NCI-H2171 (cell line): ENCODE results near the gene KCTD8.
"Not testable (repeated sequence)": the region's sequence is repeated elsewhere in the genome, so short reads cannot be mapped to it uniquely, and the experiment has no call there.

Source experiments
- DNase-seq: peaks from one replicate; lab custom pipeline; 2025; lab: John Stamatoyannopoulos, UW

The KCTD8 gene

DNA sequence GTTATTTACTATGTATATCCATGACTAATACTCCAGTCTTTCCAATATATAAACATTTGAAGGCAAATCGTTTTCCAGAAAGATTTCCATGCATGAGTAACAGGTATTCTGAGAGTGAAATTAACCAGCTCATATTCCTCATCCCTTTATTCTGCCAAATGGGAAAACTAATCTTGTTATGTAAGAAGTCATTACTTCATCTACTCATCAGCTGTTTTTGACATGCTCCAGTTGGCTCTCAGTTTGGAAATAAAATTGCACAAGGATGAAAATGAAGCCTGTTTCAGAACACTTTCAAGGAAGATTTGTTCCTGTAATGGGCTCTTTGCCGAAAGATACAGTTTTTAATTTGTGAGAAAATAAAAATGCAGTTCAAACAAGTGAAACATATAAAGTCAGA is 121.9 kb downstream of the KCTD8 start:
- DNase-seq, result no peak

DNA sequence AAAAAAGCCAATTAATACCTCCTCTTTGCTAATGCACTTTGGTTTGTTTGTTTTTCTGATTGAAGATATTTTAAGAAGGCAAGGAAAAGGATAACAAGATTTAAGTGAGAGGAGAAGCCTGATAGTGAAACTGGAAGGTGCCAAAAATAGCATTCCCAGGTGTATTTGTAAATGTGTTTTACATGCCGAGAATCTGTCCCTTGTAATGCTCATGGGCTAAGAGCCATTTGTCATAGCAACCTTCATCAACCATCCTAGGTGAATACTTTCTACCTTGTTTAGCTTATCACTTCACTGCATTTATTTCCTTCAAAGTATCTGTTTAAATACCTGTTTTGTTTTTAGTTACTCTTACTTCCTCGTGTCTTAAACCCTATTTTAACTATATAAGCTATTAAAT is 127.8 kb downstream of the KCTD8 start:
- DNase-seq, result no peak

DNA sequence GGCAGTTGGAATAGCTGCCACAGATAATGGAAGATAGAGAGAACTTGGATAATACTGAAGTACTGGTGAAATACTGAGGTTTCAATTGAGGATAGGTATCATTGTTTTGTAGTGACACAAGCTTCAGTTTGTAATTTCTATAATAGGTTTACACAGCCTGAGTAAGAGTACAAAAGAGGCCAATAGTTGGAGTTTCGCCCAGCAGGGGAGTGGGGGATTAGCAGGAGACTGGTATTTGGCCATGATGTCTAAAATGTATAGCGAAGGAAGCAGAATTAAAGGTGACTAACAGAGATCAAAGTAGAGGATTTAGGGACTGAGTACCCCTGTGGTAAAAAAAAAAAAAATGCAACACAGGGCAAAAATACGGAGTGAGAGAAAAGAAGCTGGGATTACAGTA is 129.5 kb downstream of the KCTD8 start:
- DNase-seq, result no peak

DNA sequence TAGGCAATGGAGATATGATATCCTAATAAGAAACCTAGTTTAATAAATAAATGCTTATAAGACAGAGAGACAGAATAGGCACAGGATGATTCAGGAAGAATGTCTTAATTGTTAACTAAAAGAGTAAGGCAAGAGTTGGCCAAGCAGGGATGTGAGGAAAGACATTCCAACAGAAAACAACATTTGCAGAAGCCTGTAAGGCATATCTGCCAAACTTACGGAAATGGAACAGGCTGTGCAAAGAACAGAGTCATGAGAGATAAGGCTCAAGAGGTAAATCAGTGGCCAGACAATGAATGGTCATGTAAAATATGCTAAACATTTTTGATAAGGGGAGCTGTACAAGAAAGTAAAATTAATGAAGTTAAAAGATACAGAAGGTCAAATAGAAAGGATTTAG is 134.9 kb downstream of the KCTD8 start:
- no peak for DNase-seq

DNA sequence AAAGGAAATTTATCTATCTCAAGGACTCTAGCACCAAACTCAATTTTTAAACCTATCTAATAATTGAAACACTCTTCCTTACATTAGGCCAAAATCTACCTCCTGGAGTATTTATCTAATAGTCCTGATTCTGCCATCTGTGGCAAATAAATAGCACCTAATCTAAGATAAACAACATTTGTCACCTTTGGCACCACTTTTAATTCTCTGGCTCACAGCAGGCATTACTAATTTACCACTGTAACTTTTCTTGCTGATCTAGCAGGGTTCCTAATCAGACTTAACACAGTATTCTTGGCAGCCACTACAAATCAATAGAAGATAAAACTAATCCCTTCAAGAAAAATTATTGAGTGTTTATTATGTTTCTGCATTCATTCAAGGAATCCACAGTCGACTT is 161.1 kb downstream of the KCTD8 start:
- DNase-seq, result no peak

DNA sequence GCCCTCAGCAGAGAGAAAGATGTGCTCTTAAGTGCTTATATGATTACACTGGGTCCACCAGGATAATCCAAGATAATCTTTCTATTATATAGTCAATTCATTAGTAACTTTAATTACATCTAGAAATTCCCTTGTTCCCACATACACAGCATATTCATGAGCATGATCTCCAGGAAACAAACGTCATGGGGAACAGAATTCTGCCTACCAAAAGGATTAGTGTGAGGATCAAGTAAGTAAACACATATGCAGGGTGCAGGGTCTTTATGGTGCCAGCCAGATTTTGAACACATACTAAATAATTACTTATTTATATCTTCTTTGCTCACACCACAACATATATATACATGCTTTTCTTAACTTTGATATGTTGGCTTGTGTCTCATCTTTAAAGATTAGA is 169.1 kb downstream of the KCTD8 start:
- no peak for DNase-seq

DNA sequence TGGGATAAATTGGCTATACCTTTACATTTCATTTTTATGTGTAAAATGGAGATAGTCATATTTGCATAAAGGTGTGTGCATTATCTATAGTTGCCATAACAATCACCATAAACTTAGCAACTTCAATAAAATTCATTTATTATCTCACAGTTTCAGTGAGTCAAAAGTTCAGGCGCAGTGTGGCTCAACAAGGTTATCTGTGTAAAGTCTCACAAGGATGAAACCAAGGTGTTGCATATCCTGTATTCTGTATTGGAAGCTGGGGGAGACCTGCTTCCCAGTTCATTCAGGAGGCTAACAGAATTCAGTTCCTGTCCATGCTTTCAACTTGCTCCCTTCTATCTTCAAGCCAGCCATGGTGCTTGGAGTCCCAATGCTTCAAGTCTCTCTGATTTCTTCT is 169.5 kb downstream of the KCTD8 start:
- no peak for DNase-seq

DNA sequence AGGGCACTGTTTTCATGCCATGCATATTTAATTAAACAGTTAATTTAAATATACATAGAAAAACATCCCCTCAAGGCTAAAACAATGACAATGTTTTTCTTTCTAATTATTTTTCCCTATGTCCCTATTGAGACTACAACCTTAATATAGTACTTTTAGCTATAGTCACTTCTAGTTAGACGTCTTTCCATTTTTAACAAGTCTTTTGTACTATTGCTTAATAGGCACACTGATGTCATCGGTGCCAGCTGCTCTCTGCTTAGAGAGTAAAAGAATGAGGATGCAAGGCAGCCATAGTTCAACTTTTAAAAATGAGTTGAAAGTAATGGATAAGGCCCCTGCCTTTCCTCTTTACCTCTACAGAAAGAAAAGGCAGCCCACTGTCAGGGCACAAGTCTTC is 191.1 kb downstream of the KCTD8 start:
- DNase-seq, result no peak

DNA sequence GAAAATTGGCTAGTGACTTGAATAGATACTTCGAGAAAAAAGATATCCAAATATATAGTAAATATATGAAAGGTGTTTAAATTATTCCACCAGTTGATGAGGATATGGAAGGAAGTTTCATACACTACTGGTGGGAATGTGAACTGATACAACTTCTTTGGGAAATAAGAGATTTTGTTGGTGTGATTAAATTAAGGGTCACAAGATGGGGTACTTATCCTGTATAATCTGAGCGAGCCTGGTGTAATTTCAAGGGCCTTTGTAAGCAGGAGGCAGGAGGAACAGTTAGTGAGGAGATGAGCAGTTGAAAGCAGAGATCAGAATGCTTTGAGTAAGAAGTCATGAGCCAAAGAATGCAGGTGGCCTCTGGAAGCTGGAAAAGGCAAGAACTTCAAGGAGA is 192.2 kb downstream of the KCTD8 start:
- no peak for DNase-seq

DNA sequence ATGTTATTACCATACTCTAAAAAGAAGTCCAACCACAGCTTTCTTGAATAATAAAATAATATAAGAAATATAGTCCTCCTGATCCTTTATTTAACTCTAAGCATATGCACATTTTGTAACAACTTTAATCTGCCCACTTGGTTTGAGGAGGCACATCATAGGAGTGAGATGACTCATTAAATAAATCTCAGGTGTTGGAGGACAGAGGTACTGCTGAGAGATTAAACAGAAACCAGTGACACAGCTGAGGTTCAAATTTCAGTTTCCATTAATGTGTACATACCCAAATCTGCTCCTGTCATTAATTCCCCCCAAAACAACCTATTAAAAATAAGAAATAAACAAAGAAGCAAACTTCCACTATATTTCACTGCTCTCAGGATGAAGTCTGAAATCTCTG is 211.0 kb downstream of the KCTD8 start:
- DNase-seq, result no peak

DNA sequence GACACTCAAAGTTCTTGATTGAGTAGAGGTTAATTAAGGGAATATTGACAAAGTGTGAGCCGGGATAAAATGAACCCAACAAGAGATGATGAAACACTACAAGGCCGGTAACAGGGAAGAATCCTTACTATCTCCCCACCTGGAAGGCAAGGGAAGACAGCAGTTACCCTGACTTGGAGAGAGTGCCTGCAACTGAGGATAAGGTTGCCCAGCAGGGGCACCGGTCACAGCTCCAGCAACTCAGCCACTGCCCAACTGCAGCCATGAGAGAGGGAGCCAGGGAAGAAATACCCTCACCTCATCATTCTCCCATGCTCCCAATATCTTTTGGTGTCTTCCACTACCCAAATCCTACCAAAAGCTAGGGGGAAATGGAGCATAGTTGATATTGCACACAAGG is 212.7 kb downstream of the KCTD8 start:
- DNase-seq, result no peak

DNA sequence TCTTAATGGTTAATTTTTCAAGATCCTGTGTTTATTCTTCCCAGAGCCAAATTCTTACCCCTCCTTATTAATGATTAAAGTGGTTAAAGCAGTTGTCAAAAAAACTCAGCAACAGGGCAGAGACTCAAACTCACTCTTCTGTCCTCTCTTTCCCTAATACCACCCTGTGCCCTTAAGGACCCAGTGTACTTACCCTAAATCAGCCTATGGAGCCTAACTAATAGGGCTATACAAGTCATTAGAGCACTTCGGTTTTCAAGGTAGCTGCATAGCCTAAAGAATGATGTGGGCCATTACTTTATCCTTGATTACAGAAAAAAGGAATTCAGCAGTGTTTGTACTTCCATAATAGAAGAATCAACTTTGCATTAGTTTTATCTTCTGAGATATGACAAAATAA is 216.3 kb downstream of the KCTD8 start:
- DNase-seq, result no peak

DNA sequence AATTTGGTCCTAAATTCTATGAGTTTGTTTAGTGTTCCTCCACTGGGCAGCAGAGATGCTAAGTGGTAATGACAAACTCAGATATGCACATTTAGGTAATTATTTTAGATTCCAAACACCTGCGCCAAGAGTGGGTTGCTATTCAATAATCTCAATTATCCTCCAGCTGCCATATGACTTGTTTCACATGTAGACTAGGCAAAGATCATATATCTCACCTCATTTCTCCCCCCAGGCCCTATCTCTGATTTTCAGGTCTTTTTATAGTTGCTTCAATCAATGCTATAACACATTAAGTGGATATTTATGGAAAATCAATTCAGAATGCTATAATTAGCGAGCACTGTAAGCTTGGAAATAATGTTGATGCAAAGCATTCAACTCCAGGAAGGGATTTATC is 217.6 kb downstream of the KCTD8 start:
- DNase-seq, result peak; percentile 1

DNA sequence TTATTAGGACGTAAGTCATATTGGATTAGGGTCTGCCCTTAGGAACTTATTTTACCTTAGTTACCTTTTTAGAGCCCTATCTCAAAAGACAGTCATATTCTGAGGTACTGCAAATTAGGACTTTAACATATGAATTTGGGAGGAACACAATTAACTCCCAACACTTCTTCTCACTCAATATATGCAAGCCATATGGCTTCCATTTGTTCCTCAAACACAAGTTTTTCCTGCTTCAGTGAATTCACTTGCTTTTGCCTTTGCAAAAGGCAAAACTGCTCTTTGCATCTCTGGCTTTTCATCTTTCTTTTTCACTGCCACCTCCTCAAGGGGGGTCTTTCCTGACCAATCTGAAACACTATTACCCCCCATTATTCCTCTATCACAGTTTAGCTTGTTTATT is 220.3 kb downstream of the KCTD8 start:
- no peak for DNase-seq

DNA sequence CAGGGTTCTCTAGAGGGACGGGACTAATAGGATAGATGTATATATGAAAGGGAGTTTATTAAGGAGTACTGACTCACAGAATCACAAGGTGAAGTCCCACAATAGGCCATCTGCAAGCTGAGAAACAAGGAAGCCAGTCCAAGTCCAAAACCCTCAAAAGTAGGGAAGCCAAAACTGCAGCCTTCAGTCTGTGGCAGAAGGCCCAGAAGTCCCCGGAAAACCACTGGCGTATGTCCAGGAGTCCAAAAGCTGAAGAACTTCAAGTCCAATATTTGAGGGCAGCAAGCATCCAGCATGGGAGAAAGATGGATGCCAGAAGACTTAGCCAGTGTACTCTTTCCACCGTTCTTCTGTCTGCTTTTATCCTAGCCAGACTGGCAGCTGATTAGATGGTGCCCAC is 227.2 kb downstream of the KCTD8 start:
- no peak for DNase-seq

DNA sequence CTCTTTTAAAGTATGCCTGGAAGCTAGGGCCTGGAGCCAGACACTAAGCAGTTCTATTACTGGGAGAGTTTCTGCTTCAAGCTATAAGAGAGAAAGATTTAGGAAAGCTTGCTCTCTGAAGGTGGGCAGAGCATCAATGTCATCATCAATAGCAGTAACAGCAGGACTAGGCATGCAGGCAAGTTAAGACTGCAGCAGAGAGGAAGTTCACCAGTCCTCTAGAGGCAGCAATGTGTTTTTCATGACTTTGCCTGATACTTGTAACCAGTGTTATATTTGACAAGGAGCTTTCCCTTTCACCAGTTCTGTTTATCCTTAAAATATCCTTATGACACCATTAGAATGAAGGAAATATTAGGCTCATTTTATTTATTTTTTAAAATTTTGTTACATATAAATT is 237.9 kb downstream of the KCTD8 start:
- DNase-seq, result no peak

DNA sequence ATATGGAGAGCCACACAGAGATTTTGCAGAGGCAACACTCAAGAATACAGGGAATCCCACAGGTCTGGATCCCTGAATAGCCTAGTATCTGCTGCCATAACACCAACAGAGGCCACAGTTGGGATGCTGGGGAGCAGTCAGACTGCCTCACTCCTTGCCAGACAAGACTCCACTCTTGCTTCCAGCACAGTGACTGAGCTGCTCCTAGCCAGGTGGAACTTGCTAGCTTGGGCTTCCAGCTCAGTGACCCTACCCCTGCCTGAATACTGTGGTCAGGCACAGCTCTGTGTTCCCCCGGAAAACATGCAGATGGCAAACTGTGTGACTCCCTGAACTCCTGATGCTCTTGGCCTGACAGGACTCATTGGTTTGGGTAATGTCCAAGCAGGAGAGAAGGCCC is 251.8 kb downstream of the KCTD8 start:
- no peak for DNase-seq

DNA sequence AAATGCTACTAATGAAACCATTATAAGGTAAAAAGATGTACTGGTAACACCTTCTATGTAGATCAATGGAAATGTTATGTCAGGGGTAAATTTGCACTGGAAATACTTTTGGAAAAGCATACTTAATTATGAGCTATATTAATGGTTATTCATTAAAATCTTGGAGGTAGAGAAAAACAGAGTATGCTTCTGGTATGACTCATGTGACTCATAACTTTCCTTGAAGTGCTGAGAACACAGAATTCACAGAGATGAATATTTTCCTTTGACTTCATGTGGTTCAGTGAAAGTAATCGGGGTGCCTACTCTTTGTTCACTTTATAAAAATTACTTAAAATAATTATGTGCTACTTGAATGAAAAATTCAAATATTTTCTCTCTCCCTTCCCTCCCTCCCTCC is 254.2 kb downstream of the KCTD8 start:
- DNase-seq, result no peak

DNA sequence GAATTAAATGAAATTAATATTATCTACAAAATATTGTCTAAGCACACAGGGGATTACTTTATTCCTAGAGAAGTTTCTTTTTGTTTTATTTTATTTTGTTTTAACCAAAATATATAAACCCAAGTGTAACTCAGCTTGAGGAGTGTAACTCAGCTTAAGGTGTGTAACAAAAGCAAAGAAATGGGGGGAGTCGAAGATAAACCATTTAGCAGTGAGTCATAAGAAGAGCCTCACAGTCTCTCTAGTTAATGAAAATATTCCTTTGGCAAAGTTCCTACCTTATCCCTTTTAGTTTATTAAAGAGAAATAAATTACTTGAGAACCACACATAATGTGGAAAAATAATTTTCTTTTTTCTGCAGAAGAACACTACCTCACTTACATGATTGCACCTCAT is 261.8 kb downstream of the KCTD8 start:
- no peak for DNase-seq

DNA sequence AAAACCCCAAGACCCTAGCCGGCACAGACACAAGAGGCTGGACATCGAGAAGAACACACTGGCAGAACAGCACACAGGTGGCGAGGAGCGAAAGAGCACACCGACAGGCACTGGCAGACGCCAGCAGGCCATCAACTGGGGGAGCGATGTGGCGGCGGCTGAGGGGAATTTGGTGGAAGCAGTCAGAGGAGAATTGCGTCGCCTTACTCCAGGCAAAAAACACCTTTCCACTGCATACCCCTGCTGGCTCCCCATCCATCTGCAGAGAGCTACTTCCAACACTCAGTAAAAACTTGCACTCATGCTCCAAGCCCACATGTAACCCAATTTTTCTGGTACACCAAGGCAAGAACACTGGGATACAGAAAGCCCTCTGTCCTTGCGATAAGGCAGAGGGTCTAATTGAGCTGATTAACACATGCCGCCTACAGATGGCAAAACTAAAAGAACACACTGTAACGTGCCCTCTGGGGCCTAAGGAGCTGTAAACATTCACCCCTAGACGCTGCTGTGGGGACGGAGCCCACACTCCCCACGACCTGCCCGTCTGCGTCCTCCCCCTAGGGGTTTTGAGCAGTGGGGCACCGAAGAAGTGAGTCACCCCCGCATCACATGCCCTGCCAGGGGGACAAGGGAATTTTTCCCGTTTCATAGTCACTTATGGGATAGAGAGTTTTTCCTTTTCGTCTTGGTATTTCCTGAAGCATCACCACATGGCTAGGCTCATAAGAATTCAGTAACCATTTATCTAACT is 262.3 kb downstream of the KCTD8 start:
- peak; percentile 16 for DNase-seq

DNA sequence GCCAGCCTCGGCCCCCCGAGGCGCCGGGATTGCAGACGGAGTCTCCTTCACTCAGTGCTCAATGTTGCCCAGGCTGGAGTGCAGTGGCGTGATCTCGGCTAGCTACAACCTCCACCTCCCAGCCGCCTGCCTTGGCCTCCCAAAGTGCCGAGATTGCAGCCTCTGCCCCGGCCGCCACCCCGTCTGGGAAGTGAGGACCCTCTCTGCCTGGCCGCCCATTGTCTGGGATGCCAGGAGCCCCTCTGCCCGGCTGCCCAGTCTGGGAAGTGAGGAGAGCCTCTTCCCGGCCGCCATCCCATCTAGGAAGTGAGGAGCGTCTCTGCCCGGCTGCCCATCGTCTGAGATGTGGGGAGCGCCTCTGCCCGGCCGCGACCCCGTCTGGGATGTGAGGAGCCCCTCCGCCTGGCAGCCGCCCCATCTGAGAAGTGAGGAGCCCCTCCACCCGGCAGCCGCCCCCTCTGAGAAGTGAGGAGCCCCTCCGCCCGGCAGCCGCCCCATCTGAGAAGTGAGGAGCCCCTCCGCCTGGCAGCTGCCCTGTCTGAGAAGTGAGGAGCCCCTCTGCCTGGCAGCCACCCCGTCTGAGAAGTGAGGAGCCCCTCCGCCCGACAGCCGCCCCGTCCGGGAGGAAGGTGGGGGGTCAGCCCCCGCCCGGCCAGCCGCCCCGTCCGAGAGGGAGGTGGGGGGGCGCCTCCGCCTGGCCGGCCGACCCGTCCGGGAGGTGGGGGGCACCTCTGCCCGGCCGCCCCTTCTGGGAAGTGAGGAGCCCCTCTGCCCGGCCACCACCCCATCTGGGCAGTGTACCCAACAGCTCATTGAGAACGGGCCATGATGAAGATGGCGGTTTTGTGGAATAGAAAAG is 266.9 kb downstream of the KCTD8 start:
- not testable (repeated sequence) for DNase-seq

DNA sequence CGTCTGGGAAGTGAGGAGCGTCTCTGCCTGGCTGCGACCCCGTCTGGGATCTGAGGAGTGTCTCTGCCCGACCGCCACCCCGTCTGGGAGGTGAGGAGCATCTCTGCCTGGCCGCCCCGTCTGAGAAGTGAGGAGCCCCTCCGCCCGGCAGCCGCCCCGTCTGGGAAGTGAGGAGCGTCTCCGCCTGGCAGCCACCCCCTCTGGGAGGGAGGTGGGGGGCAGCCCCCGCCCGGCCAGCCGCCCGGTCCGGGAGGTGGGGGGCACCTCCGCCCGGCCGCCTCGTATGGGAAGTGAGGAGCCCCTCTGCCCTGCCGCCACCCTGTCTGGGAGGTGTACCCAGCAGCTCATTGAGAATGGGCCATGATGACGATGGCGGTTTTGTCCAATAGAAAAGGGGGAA is 280.8 kb downstream of the KCTD8 start:
- not testable (repeated sequence) for DNase-seq

DNA sequence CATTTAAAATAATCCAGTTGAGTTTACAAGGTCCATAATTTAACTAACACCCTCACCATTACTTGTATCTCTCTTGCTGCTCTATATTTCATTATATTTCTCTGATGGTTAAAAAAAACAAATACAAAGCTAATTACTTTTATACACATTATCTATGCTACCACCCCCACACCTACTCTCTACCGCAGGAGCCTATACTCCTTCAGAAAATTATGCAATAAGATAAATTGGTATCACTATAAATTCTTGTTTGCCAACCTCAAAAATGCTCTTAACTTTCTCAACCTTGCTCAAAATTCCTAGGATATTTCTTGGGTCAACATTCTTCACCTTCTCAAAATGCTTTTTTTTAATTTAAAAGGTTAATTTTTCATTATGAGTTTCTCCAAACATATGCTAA is 282.7 kb downstream of the KCTD8 start:
- no peak for DNase-seq
